HEK293 (cell line): ENCODE measurements around the gene FRMD5.

Experiments
- CTCF ChIA-PET: fragments of 350-600 bp; formaldehyde crosslinking; extraction: SDS; loops from one replicate; lab custom pipeline; 2021; ENCODE audit warnings: antibody characterized with exemption; lab: Yijun Ruan, JAX
- POLR2A ChIA-PET: fragments of 300-600 bp; formaldehyde crosslinking; extraction: SDS; loops from one replicate; lab custom pipeline; 2020; ENCODE audit warnings: antibody characterized with exemption, inconsistent platforms; lab: Yijun Ruan, JAX
- H3K27ac ChIP-seq: fragments of 200-500 bp; sonication (Bioruptor generic); 2 replicates; pipeline ENCODE4 v1.5.1; 2014; ENCODE audit warnings: low read depth, low read length, control low read depth, inconsistent platforms; ENCODE audit errors: extremely low read depth
- H3K36me3 ChIP-seq, 2 experiments: fragments of 200-500 bp in 1 of 2; sonication (Bioruptor generic) in 1 of 2; 1 replicate in 1 of 2; 2 replicates in 1 of 2; pipeline ENCODE4 v1.5.1; 2014 to 2017; ENCODE audit warnings: inconsistent platforms in 2 of 2, low read length in 2 of 2; ENCODE audit not compliant: control insufficient read depth in 2 of 2, insufficient read depth in 1 of 2
- H3K4me1 ChIP-seq: fragments of 200-500 bp; sonication (Bioruptor generic); 2 replicates; pipeline ENCODE4 v1.5.1; 2014; ENCODE audit warnings: mild to moderate bottlenecking, low read length, inconsistent platforms; ENCODE audit not compliant: control insufficient read depth, insufficient read depth
- H3K4me3 ChIP-seq: 2 replicates; pipeline ENCODE4 v1.5.1; 2011; ENCODE audit warnings: low read depth, mild to moderate bottlenecking, control low read depth, low read length, moderate library complexity
- H3K9me3 ChIP-seq: fragments of 200-500 bp; sonication (Bioruptor generic); 2 replicates; pipeline ENCODE4 v1.5.1; 2014; ENCODE audit warnings: low read depth, low read length, inconsistent platforms; ENCODE audit not compliant: control insufficient read depth, insufficient read depth
- KLF16 ChIP-seq: fragments of 450-650 bp; formaldehyde crosslinking; IDR thresholded peaks from 2 replicates; pipeline ENCODE4 v1.5.1; 2017; ENCODE audit warnings: missing biosample characterization, missing genetic modification characterization
- KLF7 ChIP-seq: fragments of 450-650 bp; formaldehyde crosslinking; IDR thresholded peaks from 2 replicates; pipeline ENCODE4 v1.5.1; 2016; ENCODE audit warnings: missing biosample characterization, missing genetic modification characterization, borderline replicate concordance
- MEIS1 ChIP-seq: sonication (generic); formaldehyde crosslinking; IDR thresholded peaks from 2 replicates; pipeline ENCODE4 v1.8.1; 2022; ENCODE audit warnings: missing genetic modification reagents, mild to moderate bottlenecking, borderline replicate concordance
- PRDM2 ChIP-seq: fragments of 450-650 bp; formaldehyde crosslinking; IDR thresholded peaks from 2 replicates; pipeline ENCODE4 v1.5.1; 2016; ENCODE audit warnings: missing biosample characterization, missing genetic modification characterization, borderline replicate concordance
- SCRT2 ChIP-seq: fragments of 450-650 bp; formaldehyde crosslinking; IDR thresholded peaks from 2 replicates; pipeline ENCODE4 v1.5.1; 2016; ENCODE audit warnings: missing biosample characterization, missing genetic modification characterization
- TRIM28 ChIP-seq: IDR thresholded peaks from 2 replicates; pipeline ENCODE4 v1.6.1; 2011; ENCODE audit warnings: low read length, control low read depth, borderline replicate concordance
- ZBTB7A ChIP-seq: fragments of 450-650 bp; formaldehyde crosslinking; IDR thresholded peaks from 2 replicates; pipeline ENCODE4 v1.5.1; 2016; ENCODE audit warnings: low read depth, missing biosample characterization, missing genetic modification characterization
- ZFP3 ChIP-seq: fragments of 450-650 bp; formaldehyde crosslinking; IDR thresholded peaks from 2 replicates; pipeline ENCODE4 v1.5.1; 2016; ENCODE audit warnings: low read depth, missing biosample characterization, missing genetic modification characterization
- ZNF112 ChIP-seq: fragments of 450-650 bp; formaldehyde crosslinking; IDR thresholded peaks from 2 replicates; pipeline ENCODE4 v1.5.0; 2017; ENCODE audit warnings: missing biosample characterization, missing genetic modification characterization
- ZNF280D ChIP-seq: fragments of 450-650 bp; formaldehyde crosslinking; IDR thresholded peaks from 2 replicates; pipeline ENCODE4 v1.5.1; 2016; ENCODE audit warnings: missing biosample characterization, missing genetic modification characterization
- ZNF341 ChIP-seq: fragments of 450-650 bp; formaldehyde crosslinking; IDR thresholded peaks from 2 replicates; pipeline ENCODE4; 2016; ENCODE audit warnings: low read depth, missing biosample characterization, missing genetic modification characterization
- ZNF561 ChIP-seq: fragments of 450-650 bp; IDR thresholded peaks from 2 replicates; pipeline ENCODE4 v1.5.1; 2018; ENCODE audit warnings: missing biosample characterization, missing genetic modification characterization, borderline replicate concordance
- ZNF677 ChIP-seq: fragments of 450-650 bp; IDR thresholded peaks from 2 replicates; pipeline ENCODE4 v1.5.0; 2018; ENCODE audit warnings: missing biosample characterization, mild to moderate bottlenecking, missing genetic modification characterization, moderate library complexity
- ZNF792 ChIP-seq: fragments of 450-650 bp; formaldehyde crosslinking; IDR thresholded peaks from 2 replicates; pipeline ENCODE4 v1.5.1; 2016; ENCODE audit warnings: missing biosample characterization, missing genetic modification characterization

The FRMD5 gene

GRCh38 chr15:43916326-43916660 lies 278.8 kb downstream of the FRMD5 start:
- Histone ChIP-seq H3K27ac (no peak overlapping the region), H3K4me3 (no peak overlapping the region), H3K36me3 (no peaks in the 10 kb centered on the region)
- ChIA-PET CTCF (interaction anchor here (1.1 kb wide), 1 partner anchor 12 kb away, joined by 3 read pairs; no protein-coding TSS in a partner anchor), POLR2A (interaction anchor here (0.8 kb wide), 1 partner anchor 9 kb away, joined by 3 read pairs; no protein-coding TSS in a partner anchor)
- TF ChIP-seq ZNF561 (tag by site-specific recombination) (no peak), PRDM2 (tag by site-specific recombination) (no peak), ZNF112 (no peak), ZBTB7A (tag by site-specific recombination) (no peak), KLF7 (tag by site-specific recombination) (no peak), TRIM28 (no peak), SCRT2 (no peak), KLF16 (tag by site-specific recombination) (no peak), ZNF341 (tag by site-specific recombination) (no peak), ZNF280D (tag by site-specific recombination) (no peak), ZNF792 (no peak)
- TF ChIP-seq, all 188 proteins: peak for 0
- Histone ChIP-seq H3K9me3 (no peaks in the 10 kb centered on the region), H3K4me1 (peaks cover 4% of the 10 kb centered on the region; the same call in 1 of the 2 replicates)

- CTCF ChIA-PET, result interaction anchor here (1.1 to 1.8 kb wide), 2 partner anchors 12 to 150 kb away, joined by 3 to 6 read pairs; no protein-coding TSS in a partner anchor
Measured at GRCh38 chr15:43915631-43916325, 279.3 kb downstream of the FRMD5 start.

More at GRCh38 chr15:43915631-43916325, 279.3 kb downstream of the FRMD5 start:
- no peaks in the 10 kb centered on the region for H3K9me3 ChIP-seq
- no peaks in the 10 kb centered on the region for H3K36me3 ChIP-seq
- H3K27ac ChIP-seq, result no peak overlapping the region
- no peaks in the 10 kb centered on the region for H3K4me1 ChIP-seq
- POLR2A ChIA-PET, result interaction anchor here (0.8 kb wide), 1 partner anchor 9 kb away, joined by 3 read pairs; no protein-coding TSS in a partner anchor
- TF ChIP-seq ZNF677 (tag by site-specific recombination) (no peak), ZFP3 (tag by site-specific recombination) (no peak), MEIS1 (CRISPR knock-in tag) (no peak)
- no peak overlapping the region for H3K4me3 ChIP-seq
